H9 (cell line): ENCODE data around the gene DYRK4. TPM values are rescaled to one million over a fixed set of nuclear protein-coding genes. Genes with fewer than 3 reads are reported as not detected.

Experiments used
- DNase-seq: peaks from one replicate; pipeline ENCODE4 v3.0.0-alpha.2; 2017
- H2AFZ ChIP-seq: one replicate; pipeline ENCODE4 v1.6.1; 2013; ENCODE audit warnings: mild to moderate bottlenecking, low read length, control low read depth, moderate library complexity
- H2AK5ac ChIP-seq: 2 replicates; pipeline ENCODE4 v1.6.1; 2013; ENCODE audit warnings: low read length, control low read depth, mixed read lengths; ENCODE audit not compliant: insufficient read length
- H2BK120ac ChIP-seq: one replicate; pipeline ENCODE4 v1.6.1; 2013; ENCODE audit warnings: low read depth, mild to moderate bottlenecking, low read length, control low read depth, inconsistent platforms; ENCODE audit not compliant: poor library complexity, severe bottlenecking
- H2BK12ac ChIP-seq: 2 replicates; pipeline ENCODE4 v1.6.1; 2013; ENCODE audit warnings: low read length, control low read depth, mixed read lengths, low read depth; ENCODE audit not compliant: insufficient read length
- H2BK15ac ChIP-seq: 2 replicates; pipeline ENCODE4 v1.6.1; 2013; ENCODE audit warnings: low read depth, low read length, control low read depth
- H2BK20ac ChIP-seq: one replicate; pipeline ENCODE4 v1.6.1; 2013; ENCODE audit warnings: low read depth, mild to moderate bottlenecking, low read length, control low read depth, inconsistent platforms; ENCODE audit not compliant: poor library complexity, severe bottlenecking
- H2BK5ac ChIP-seq: 2 replicates; pipeline ENCODE4 v1.6.1; 2013; ENCODE audit warnings: low read length, control low read depth, mixed read lengths; ENCODE audit not compliant: insufficient read length
- H3K14ac ChIP-seq: 2 replicates; pipeline ENCODE4 v1.6.1; 2013; ENCODE audit warnings: low read length, control low read depth; ENCODE audit not compliant: insufficient read depth
- H3K18ac ChIP-seq: 2 replicates; pipeline ENCODE4 v1.6.1; 2013; ENCODE audit warnings: low read depth, mild to moderate bottlenecking, mixed read lengths, low read length, control low read depth; ENCODE audit not compliant: insufficient read length
- H3K23ac ChIP-seq: 2 replicates; pipeline ENCODE4 v1.6.1; 2013; ENCODE audit warnings: low read length, control low read depth, mixed read lengths, low read depth; ENCODE audit not compliant: insufficient read length
- H3K23me2 ChIP-seq: 2 replicates; pipeline ENCODE4 v1.6.1; 2013; ENCODE audit warnings: low read depth, mild to moderate bottlenecking, mixed read lengths, low read length, control low read depth; ENCODE audit not compliant: insufficient read length, poor library complexity, severe bottlenecking
- H3K27ac ChIP-seq: 2 replicates; pipeline ENCODE4 v1.5.1; 2013; ENCODE audit warnings: low read length, control low read depth, mixed read lengths, low read depth; ENCODE audit not compliant: insufficient read length
- H3K27me3 ChIP-seq: 2 replicates; pipeline ENCODE4 v1.6.1; 2013; ENCODE audit warnings: low read length, control low read depth, inconsistent platforms; ENCODE audit not compliant: insufficient read depth
- H3K4ac ChIP-seq: 2 replicates; pipeline ENCODE4 v1.6.1; 2013; ENCODE audit warnings: low read depth, mild to moderate bottlenecking, control low read depth, inconsistent platforms, low read length, moderate library complexity
- H3K4me1 ChIP-seq: 2 replicates; pipeline ENCODE4 v1.6.1; 2013; ENCODE audit warnings: low read length, control low read depth, inconsistent platforms; ENCODE audit not compliant: insufficient read depth
- H3K4me2 ChIP-seq: 2 replicates; pipeline ENCODE4 v1.6.1; 2013; ENCODE audit warnings: low read length, control low read depth, mixed read lengths; ENCODE audit not compliant: insufficient read length, insufficient read depth
- H3K56ac ChIP-seq: 2 replicates; pipeline ENCODE4 v1.6.1; 2013; ENCODE audit warnings: low read depth, mild to moderate bottlenecking, mixed read lengths, low read length, control low read depth; ENCODE audit not compliant: insufficient read length
- H3K79me1 ChIP-seq: 2 replicates; pipeline ENCODE4 v1.6.1; 2013; ENCODE audit warnings: low read depth, mild to moderate bottlenecking, moderate library complexity, low read length, control low read depth, inconsistent platforms; ENCODE audit not compliant: insufficient read depth, poor library complexity, severe bottlenecking
- H3K79me2 ChIP-seq: 2 replicates; pipeline ENCODE4 v1.6.1; 2013; ENCODE audit warnings: low read length, control low read depth, inconsistent platforms; ENCODE audit not compliant: insufficient read depth
- H3K9ac ChIP-seq: 2 replicates; pipeline ENCODE4 v1.6.1; 2013; ENCODE audit warnings: low read length, control low read depth, mixed read lengths; ENCODE audit not compliant: insufficient read length; ENCODE audit errors: extremely low read depth
- H3K9me3 ChIP-seq: one replicate; pipeline ENCODE4 v1.6.1; 2013; ENCODE audit warnings: low read depth, low read length, inconsistent platforms; ENCODE audit not compliant: control insufficient read depth
- H3T11ph ChIP-seq: one replicate; pipeline ENCODE4 v1.6.1; 2013; ENCODE audit warnings: mild to moderate bottlenecking, low read length, control low read depth, inconsistent platforms
- H4K20me1 ChIP-seq: one replicate; pipeline ENCODE4 v1.6.1; 2013; ENCODE audit not compliant: control insufficient read depth, insufficient read length, insufficient read depth
- H4K5ac ChIP-seq: 2 replicates; pipeline ENCODE4 v1.6.1; 2013; ENCODE audit warnings: low read depth, mild to moderate bottlenecking, mixed read lengths, low read length, control low read depth; ENCODE audit not compliant: insufficient read length
- H4K8ac ChIP-seq: replicated peaks from 2 replicates; pipeline ENCODE4 v1.6.1; 2013; ENCODE audit warnings: low read length, control low read depth, mixed read lengths, low read depth; ENCODE audit not compliant: insufficient read length
- H4K91ac ChIP-seq: 2 replicates; pipeline ENCODE4 v1.6.1; 2013; ENCODE audit warnings: low read depth, mild to moderate bottlenecking, moderate library complexity, mixed read lengths, low read length, control low read depth; ENCODE audit not compliant: insufficient read length
- H3K27ac Mint-ChIP-seq, 3 experiments: 2 replicates in 2 of 3; 3 replicates in 1 of 3; pipeline ENCODE4 v1.8.0; 2020 to 2021; ENCODE audit warnings: mixed read lengths in 3 of 3, mild to moderate bottlenecking in 1 of 3, moderate library complexity in 1 of 3
- H3K27me3 Mint-ChIP-seq: 2 replicates; pipeline ENCODE4 v1.8.0; 2021; ENCODE audit warnings: low read depth, mild to moderate bottlenecking, moderate library complexity, mixed read lengths
- H3K36me3 Mint-ChIP-seq, 3 experiments: 2 replicates in 2 of 3; 3 replicates in 1 of 3; pipeline ENCODE4 v1.8.0; 2020 to 2021; ENCODE audit warnings: low read depth in 3 of 3, mixed read lengths in 3 of 3; ENCODE audit not compliant: insufficient read depth in 1 of 3
- H3K4me1 Mint-ChIP-seq, 2 experiments: 2 replicates each; pipeline ENCODE4 v1.8.0; 2020; ENCODE audit warnings: mixed read lengths in 2 of 2
- H3K4me3 Mint-ChIP-seq, 2 experiments: 2 replicates in 1 of 2; 3 replicates in 1 of 2; pipeline ENCODE4 v1.8.0; 2020 to 2021; ENCODE audit warnings: mild to moderate bottlenecking in 2 of 2, mixed read lengths in 2 of 2, moderate library complexity in 1 of 2
- H3K9me3 Mint-ChIP-seq, 2 experiments: 2 replicates in 1 of 2; 3 replicates in 1 of 2; pipeline ENCODE4 v1.8.0; 2020; ENCODE audit warnings: mild to moderate bottlenecking in 2 of 2, mixed read lengths in 2 of 2, moderate library complexity in 1 of 2
- CTCF ChIP-seq: fragments of 200-600 bp; sonication (generic); conservative IDR thresholded peaks from 3 replicates; pipeline ENCODE4 v1.8.0; 2021; ENCODE audit warnings: antibody characterized with exemption, mild to moderate bottlenecking
- WGBS: extraction: QIAGEN DNeasy Blood & Tissue Kit; methylation state at CpG from one replicate; pipeline ENCODE4 v1.1.7; 2013; ENCODE audit warnings: missing lambda C conversion rate, low lambda C conversion rate, mixed read lengths; ENCODE audit not compliant: insufficient read length; ENCODE audit errors: extremely low coverage; 5-methylcytosine and 5-hydroxymethylcytosine counted together
- total RNA-seq: library from RNA; stranded (reverse); gene quantifications from 2 replicates; pipeline ENCODE4 v1.2.1, GENCODE V29; 2021

The DYRK4 gene
- total RNA-seq, 1 experiment from 2014 or later = 15.5 TPM

- Mint-ChIP-seq H3K27ac (peak within 1 kb of the TSS; percentile 97 to 99 (median 99)), H3K36me3 (no peaks in the 10 kb centered on the region), H3K27me3 (no peaks in the 10 kb centered on the region; the same call in 1 of the 2 replicates), H3K9me3 (no peaks in the 10 kb centered on the region), H3K4me3 (peak within 1 kb of the TSS; percentile 95 to 99), H3K4me1 (peaks cover 21 to 38% of the 10 kb centered on the region in 2 experiments)
- Histone ChIP-seq H3K27ac (peak within 1 kb of the TSS; percentile 75), H3K18ac (peak within 1 kb of the TSS; percentile 84), H3K4ac (no peak within 1 kb of the TSS), H3K23ac (no peak within 1 kb of the TSS), H3K23me2 (no peaks in the 10 kb centered on the region), H2BK20ac (no peak within 1 kb of the TSS), H3K9me3 (no peaks in the 10 kb centered on the region), H4K91ac (no peak within 1 kb of the TSS), H3K79me1 (no peaks in the 10 kb centered on the region), H2BK12ac (no peak within 1 kb of the TSS), H2BK120ac (no peak within 1 kb of the TSS), H2AK5ac (no peak within 1 kb of the TSS), H3K79me2 (peaks cover 7% of the 10 kb centered on the region; the same call in 1 of the 2 replicates), H2BK5ac (no peak within 1 kb of the TSS), H4K20me1 (no peaks in the 10 kb centered on the region), H3K56ac (no peak within 1 kb of the TSS), H3K27me3 (no peaks in the 10 kb centered on the region), H4K5ac (peak within 1 kb of the TSS; percentile 76), H3K4me2 (peak within 1 kb of the TSS; percentile 83), H3K4me1 (peaks cover 1% of the 10 kb centered on the region; the same call in 1 of the 2 replicates), H3K14ac (peak within 1 kb of the TSS; percentile 69; the same call in 1 of the 2 replicates), H2AFZ (peak within 1 kb of the TSS; percentile 76), H3K9ac (peak within 1 kb of the TSS; percentile 92), H2BK15ac (no peak within 1 kb of the TSS), H4K8ac (no peak within 1 kb of the TSS), H3T11ph (no peak within 1 kb of the TSS)
- no CpG with 5 or more reads among the region's 39 CpGs for WGBS
- DNase-seq = peak; percentile 91
- TF ChIP-seq CTCF = no peak
Observed at GRCh38 chr12:4648501-4649357, 86.7 kb downstream of the DYRK4 start, which contains the start of the genes AKAP3 and NDUFA9. Gene AKAP3, minus strand, starts transcription at chr12:4649051. Its CDS starts 10,855 bp downstream, at chr12:4638196. Gene NDUFA9, plus strand, starts transcription at chr12:4649114. Its CDS starts 13 bp downstream, at chr12:4649127.
